HepG2 (cell line): ENCODE measurements around the gene SULT6B1. TPM values are rescaled to one million over a fixed set of nuclear protein-coding genes. Genes with fewer than 3 reads are reported as not detected.

ENCODE experiments used
- ADNP ChIP-seq: sonication (generic); formaldehyde crosslinking; IDR thresholded peaks from 2 replicates; pipeline ENCODE4 v1.4.0; 2020; ENCODE audit warnings: missing genetic modification reagents
- ARID5B ChIP-seq: IDR thresholded peaks from 2 replicates; pipeline ENCODE4 v1.4.0; 2020; ENCODE audit warnings: mild to moderate bottlenecking, missing genetic modification reagents
- CEBPG ChIP-seq: IDR thresholded peaks from 2 replicates; pipeline ENCODE4 v1.6.1; 2016
- CREBL2 ChIP-seq: sonication (generic); formaldehyde crosslinking; IDR thresholded peaks from 2 replicates; pipeline ENCODE4 v1.8.1; 2023; ENCODE audit warnings: missing genetic modification reagents, mild to moderate bottlenecking, borderline replicate concordance
- HOXA5 ChIP-seq: sonication (generic); formaldehyde crosslinking; IDR thresholded peaks from 2 replicates; pipeline ENCODE4 v1.4.0; 2020; ENCODE audit warnings: missing genetic modification reagents
- MTERF4 ChIP-seq: sonication (generic); formaldehyde crosslinking; IDR thresholded peaks from 2 replicates; pipeline ENCODE4 v1.8.0; 2023; ENCODE audit warnings: mild to moderate bottlenecking, missing genetic modification reagents
- PREB ChIP-seq: sonication (generic); formaldehyde crosslinking; IDR thresholded peaks from 2 replicates; pipeline ENCODE4 v1.4.0; 2020; ENCODE audit warnings: missing genetic modification reagents
- SAFB2 ChIP-seq: sonication (generic); formaldehyde crosslinking; IDR thresholded peaks from 2 replicates; pipeline ENCODE4 v1.5.1; 2020; ENCODE audit warnings: missing genetic modification reagents, low read depth, mild to moderate bottlenecking, borderline replicate concordance
- SNAPC4 ChIP-seq: sonication (generic); formaldehyde crosslinking; IDR thresholded peaks from 2 replicates; pipeline ENCODE4 v1.4.0; 2020; ENCODE audit warnings: mild to moderate bottlenecking, missing genetic modification reagents
- SSRP1 ChIP-seq: IDR thresholded peaks from 2 replicates; pipeline ENCODE4 v1.6.1; 2016; ENCODE audit warnings: control low read depth
- TFAP4 ChIP-seq: sonication (generic); IDR thresholded peaks from 2 replicates; pipeline ENCODE4 v1.6.1; 2016; ENCODE audit warnings: low read depth, borderline replicate concordance
- ZNF598 ChIP-seq: sonication (generic); formaldehyde crosslinking; IDR thresholded peaks from 2 replicates; pipeline ENCODE4 v1.5.1; 2020; ENCODE audit warnings: mild to moderate bottlenecking, missing genetic modification reagents, borderline replicate concordance
- ZNF614 ChIP-seq: IDR thresholded peaks from 2 replicates; pipeline ENCODE4 v1.6.1; 2018; ENCODE audit warnings: missing biosample characterization, missing genetic modification reagents, inconsistent platforms, borderline replicate concordance
- ZNF749 ChIP-seq: sonication (generic); formaldehyde crosslinking; IDR thresholded peaks from 2 replicates; pipeline ENCODE4 v1.8.0; 2022; ENCODE audit warnings: mild to moderate bottlenecking, missing genetic modification reagents, moderate library complexity, borderline replicate concordance
- ZNF761 ChIP-seq: sonication (generic); formaldehyde crosslinking; conservative IDR thresholded peaks from 2 replicates; pipeline ENCODE4 v1.4.0; 2020; ENCODE audit warnings: mild to moderate bottlenecking, missing genetic modification reagents
- polyA plus RNA-seq, 8 experiments: library from polyadenylated mRNA; depleted of rRNA in 3 of 8; stranded (reverse) in 7 of 8; unstranded in 1 of 8; fragments of >200 nt; fragmentation: Illumina TruSeq in 4 of 8; extraction: Trizol in 4 of 8; gene quantifications; 2 replicates each; pipeline versions ENCODE4 v1.2.1 to v1.2.3, GENCODE V29; 2011 to 2016; ENCODE audit warnings: low read depth in 4 of 8, missing spikeins in 1 of 8, mixed read lengths in 1 of 8; ENCODE audit not compliant: insufficient read depth in 1 of 8
- total RNA-seq, 5 experiments: library from RNA; depleted of rRNA; stranded (reverse); fragments of >200 nt; fragmentation: Illumina TruSeq; extraction: Trizol; gene quantifications; 2 replicates each; pipeline ENCODE4 v1.2.3, GENCODE V29; 2016; ENCODE audit warnings: low read depth in 1 of 5

The SULT6B1 gene
- total and polyA plus RNA-seq, 2 of the 13 experiments (the other 11 are each of a cell fraction or from before 2014, with no cell fraction given) = not detected

GRCh38 chr2:37156071-37156856 lies 32.2 kb downstream of the SULT6B1 start (continued):
- TF ChIP-seq TFAP4 (no peak), PREB (CRISPR knock-in tag) (no peak), ZNF749 (CRISPR knock-in tag) (peak; percentile 51; the same call in 1 of the 2 replicates), SAFB2 (peak; percentile 21; the same call in 1 of the 2 replicates), HOXA5 (no peak), SSRP1 (CRISPR knock-in tag) (no peak), CEBPG (CRISPR knock-in tag) (no peak), ZNF614 (CRISPR knock-in tag) (0 out of 2 replicates have a peak, but pooled peaks have one; percentile 12), CREBL2 (CRISPR knock-in tag) (no peak), MTERF4 (CRISPR knock-in tag) (peak; percentile 24; the same call in 1 of the 2 replicates), ZNF761 (no peak), ARID5B (CRISPR knock-in tag) (no peak), ADNP (CRISPR knock-in tag) (no peak), SNAPC4 (CRISPR knock-in tag) (no peak; the same call in 1 of the 2 replicates), ZNF598 (CRISPR knock-in tag) (no peak)
